Right forelimb (tissue), 1 donor: ENCODE data around the gene GNB3.

Experiments
- DNase-seq: peaks from one replicate; pipeline ENCODE4 v3.0.0-alpha.2; 2018

The GNB3 gene

DNA sequence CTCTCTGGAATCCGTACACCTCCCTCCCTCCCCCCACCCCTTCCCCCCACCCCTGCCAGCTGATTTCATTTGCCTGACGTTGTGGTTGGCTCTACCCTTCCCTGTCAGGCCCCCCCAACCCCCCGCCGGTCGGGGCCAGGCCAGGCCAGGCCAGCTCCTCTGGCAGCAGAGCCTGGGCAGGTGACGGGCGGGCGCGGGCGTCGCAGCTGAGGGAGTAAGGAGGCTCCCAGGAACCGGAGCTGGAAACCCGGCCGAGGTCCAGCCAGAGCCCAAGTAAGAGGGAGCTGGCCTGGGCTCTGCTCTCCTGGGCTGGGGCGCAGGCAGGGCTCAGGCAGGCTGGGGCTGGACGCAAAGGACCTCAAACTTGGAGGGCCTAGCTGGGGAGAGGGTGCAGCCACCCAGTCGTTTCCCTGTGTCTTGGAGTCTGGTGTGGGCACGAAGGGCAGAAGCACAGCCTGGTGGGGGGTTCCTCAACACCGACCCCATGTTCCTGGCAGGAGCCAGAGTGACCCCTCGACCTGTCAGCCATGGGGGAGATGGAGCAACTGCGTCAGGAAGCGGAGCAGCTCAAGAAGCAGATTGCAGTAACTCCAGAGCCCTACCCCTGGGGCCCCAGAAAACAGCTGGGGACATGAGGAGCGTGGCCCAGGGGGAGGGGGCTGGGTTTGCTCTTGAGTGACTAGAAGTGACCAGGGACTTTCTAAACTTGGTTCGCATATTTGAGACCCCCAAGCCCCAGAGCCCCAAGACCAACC, at the start of gene GNB3:
Gene GNB3 (plus strand): TSS at position 165 of the 755 bp plus-strand sequence. CDS start 363 bp downstream, at position 528.
- DNase-seq = no peak

DNA sequence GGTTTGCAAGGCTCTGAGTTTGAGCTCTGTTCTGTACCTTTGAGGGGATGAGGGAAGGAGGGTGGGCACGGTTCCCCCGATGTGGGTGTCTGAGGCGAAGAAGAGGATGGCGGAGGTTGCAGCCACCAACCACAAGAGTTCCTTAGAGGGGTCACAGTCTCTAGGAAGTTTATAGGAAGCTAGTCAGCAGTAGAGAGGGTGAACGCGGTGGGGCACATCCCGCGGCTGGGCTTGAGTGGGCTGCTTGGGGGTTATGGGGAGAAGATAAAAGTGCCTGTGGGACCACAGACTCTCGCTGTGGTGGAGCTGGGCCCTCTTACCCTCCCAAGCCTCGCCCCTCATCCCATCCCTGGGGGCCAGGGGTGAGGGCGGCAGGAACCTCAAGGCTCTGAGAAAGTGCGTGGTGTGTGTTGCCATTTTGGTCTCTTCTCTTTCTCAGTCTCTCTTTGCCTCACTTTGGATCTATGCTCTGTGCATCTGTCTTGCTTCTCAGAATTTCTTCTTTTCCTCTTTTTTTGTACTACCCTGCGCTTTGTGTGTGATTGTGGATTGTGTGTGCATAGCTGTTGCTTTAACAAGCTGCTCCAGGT, 48.7 kb upstream of the GNB3 start:
- DNase-seq = no peak

DNA sequence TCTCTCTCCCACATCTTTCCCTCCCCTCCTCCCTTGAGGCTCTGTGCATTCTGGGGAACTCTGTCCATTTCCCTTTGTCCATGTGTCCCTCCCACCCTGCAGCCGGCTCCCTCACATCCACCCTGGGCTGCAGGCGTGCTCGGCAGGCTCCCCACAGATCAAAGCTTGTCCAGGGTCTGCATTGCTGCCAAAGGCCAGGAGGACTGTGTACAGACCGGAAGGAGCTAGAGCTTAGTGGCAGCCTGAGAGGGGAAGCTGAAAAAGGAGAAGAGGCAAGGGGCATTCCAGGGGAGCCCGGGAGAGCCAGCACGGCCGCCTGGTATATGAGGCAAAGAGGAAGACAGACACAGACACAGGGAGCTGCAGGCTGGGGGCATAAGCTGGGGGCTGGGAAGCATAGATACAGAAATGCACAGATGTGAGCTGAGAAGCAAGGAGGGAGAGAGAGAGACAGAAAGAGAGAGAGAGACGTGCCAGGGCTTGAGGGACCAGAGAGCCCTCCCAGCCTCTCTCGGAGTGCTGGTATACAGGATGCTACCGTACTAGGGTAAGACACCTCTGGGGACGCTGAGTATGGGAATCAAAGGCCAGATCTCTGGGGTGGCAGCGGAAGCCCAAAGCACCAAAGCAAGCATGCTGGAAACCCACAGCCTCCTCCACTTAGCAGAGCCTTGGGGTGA, 48.1 kb upstream of the GNB3 start:
- DNase-seq = no peak

DNA sequence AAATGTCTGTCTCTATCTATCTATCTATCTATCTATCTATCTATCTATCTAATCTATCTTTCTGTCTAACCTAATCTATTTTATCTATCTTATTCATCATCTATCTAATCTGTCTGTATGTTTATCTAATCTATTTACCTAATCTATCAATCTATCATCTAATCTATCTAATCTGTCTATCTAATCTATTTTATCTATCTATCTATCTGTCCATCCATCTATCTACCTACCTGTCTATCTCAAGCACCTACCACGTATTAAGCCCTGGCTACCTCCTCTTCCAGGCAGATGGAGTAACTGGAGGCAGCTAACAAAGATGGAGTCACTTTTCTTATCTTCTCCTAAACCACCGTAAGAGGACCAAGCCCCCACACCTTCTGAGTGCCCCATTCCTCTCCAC, 45.6 kb upstream of the GNB3 start:
- no peak for DNase-seq

DNA sequence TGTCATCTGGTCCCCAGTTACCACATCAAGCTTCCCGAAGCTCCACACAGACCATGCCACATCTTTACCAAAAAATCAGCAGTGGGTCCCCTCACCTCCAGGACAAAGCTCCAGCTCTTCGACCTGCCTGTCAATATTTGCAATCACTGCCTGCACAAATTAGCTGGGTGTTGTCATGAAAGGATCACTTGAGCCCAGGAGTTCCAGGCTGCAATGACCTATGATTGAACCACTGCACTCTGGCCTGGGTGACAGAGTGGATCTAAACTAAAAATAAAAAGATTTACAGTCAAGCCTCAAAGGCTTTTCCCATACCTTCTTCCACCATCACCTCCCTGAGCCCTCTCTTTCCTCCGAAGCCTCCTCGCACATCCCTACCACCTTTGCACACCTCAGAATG, 44.1 kb upstream of the GNB3 start:
- no peak for DNase-seq

DNA sequence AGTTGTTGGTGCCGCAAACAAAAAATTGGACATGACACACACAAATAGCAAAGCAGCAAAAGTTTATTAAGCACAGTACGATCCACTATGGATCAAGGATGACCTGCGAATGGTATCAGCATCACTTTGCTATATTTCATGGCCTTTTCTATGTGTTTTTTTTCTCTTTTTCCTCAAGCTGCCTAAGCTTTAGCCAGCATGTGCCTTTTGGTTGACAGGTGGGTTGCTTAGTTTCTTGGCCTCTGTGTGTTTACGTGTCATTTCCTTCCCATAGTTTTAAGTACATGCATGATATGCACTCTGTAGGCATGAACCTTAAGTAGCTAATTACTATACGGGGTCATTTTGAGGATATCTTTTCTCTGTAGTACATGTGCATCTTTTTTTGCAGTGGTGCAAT, 41.6 kb upstream of the GNB3 start:
- no peak for DNase-seq

DNA sequence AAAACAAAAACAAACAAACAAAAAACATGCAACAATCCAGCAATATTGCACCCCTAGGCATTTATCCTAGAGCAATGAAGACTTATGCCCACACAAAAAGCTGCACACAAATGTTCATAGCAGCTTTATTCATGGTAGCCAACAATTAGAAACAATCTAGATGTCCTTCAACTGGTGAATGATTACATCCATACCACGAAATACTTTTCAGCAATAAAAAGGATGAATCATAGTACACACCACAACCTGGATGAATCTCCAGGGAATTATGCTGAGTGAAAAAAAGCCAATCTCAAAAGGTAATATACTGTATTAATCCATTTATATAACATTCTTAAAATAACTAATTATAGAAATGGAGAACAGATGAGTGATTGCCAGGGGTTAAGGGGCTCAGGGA, 33.6 kb upstream of the GNB3 start:
- no peak for DNase-seq

DNA sequence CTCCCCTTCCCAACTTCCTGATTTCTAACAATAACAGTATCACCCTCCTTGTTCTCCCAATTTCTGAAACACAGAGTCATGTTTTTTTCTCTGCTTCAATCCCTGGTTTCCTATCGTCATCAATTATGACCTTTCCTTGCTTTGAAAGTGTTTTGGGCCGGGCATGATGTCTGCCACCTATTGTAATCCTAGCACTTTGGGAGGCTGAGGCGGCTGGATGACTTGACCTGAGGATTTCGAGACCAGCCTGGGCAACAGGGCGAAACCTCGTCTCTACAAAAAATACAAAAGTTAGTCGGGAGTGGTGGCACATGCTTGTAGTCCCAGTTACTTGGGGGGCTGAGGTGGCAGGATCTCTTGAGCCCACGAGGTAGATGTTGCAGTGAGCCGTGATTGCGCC, 31.7 kb upstream of the GNB3 start:
- no peak for DNase-seq

DNA sequence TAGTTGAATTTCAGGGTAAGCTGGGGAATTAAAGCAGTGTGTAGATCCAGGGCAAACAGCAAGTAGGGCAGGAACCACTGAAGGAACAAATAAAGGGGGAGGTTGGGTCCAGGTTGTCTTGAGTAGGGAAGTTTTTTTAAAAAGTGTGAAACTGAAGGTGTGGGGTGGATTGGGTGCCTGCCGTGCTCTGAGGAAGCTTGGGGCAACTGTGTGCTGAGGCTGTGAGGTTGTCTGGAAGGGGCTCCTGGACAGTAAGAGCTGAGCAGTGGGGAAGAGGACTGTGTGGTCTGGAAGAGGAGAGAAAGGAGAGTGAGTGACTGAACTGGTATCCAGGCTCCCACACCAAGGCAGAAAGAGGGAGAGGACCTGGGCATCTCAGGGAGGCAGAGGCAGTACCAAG, 30.0 kb upstream of the GNB3 start:
- DNase-seq = no peak

DNA sequence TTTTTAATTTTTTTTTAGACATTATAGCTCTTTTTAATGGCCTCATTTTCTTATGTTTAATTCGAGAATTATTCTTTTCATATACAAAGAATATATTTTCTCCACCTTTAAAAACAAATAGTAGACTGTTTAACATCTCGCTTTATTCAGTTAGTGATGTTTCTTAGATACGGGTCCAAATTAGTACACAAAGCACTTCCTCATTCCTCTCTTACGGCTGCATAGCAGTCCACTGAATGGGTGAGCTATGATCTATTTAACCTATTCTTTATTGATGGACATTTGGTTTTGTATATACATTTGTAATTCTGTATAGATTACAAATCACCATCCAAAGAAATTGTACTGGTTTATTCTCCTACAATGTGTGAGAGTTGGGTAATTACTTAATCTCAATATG, 27.4 kb upstream of the GNB3 start:
- DNase-seq = no peak

DNA sequence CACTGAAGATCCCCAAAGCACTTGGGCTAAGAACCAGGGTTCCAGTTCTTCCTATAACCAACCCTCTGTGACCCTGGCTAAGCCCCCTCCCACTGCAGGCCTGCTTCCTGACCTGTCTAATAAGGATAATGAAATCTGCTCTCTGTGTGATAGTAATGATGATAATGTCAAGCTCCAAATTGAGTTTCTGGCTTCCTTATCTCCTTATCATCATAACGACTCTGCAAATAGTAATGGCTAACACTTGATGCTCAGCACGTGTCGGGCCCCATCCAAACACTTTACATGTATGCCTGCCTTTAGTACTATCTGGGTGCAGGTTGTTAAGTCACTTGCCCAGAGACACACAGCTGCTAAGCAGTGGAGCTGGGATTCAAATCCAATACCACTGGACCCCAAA, 24.1 kb upstream of the GNB3 start:
- DNase-seq = no peak

DNA sequence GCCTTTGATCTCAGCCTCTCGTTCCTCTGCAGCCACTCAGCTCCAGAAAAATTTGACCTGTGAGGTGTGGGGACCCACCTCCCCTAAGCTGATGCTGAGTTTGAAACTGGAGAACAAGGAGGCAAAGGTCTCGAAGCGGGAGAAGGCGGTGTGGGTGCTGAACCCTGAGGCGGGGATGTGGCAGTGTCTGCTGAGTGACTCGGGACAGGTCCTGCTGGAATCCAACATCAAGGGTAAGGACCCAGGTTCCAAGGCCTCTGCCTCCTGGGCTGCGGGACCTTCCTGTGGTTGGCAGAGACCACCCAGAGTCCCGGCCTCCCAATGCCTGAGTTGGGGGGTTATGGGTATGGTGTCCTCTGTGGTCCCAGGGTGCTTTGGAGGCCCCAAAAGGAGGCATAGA, 23.6 kb upstream of the GNB3 start:
- no peak for DNase-seq

DNA sequence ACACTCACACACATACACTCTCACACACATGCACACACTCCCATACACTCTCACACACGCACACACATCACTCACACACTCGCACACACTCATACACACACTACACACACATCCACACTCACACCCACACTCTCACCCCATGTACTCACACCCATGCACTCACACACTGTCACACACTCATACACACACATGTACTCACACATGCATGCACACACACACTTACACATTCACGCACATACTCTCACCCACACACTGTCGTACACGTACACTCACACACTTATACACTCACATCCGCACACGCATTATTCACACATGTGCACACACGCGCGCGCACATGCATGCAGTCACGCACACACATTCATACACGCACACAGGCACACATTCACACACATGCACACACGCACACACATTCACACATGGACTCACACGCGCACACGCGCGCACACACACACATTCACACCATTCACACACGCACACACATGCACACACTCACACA, 23.0 kb upstream of the GNB3 start:
- DNase-seq = no peak

DNA sequence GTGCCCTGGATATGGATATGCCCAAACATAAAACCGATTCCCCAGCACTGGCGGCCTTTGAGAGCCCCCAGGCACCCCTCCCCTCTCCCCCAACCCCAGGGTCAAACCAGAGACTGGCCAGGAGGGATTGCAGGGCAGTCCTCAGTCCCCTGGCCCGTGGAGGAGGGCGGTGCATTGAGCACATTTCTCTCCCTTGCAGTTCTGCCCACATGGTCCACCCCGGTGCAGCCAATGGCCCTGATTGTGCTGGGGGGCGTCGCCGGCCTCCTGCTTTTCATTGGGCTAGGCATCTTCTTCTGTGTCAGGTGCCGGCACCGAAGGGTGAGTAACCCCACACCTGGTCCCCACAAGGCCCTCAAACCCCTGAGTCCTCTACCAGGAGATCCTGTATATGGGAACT, 22.5 kb upstream of the GNB3 start:
- no peak for DNase-seq

DNA sequence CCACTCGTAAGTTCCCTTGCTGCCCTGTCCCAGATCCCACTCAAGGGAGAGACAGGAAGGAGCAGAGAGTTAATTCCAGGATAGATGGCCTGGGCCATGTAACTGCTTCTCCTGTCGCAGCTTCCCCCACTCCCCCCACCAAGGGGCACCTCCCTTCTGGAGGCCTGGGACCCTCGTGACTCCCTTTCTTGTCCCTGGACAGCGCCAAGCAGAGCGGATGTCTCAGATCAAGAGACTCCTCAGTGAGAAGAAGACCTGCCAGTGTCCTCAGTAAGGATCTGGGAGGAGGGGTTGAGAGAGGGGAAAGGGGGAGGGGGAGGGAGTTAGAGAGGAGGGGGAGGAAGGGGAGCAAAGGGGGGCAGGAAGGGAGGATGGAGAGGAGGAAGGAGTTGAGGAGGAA, 22.1 kb upstream of the GNB3 start:
- DNase-seq = no peak

DNA sequence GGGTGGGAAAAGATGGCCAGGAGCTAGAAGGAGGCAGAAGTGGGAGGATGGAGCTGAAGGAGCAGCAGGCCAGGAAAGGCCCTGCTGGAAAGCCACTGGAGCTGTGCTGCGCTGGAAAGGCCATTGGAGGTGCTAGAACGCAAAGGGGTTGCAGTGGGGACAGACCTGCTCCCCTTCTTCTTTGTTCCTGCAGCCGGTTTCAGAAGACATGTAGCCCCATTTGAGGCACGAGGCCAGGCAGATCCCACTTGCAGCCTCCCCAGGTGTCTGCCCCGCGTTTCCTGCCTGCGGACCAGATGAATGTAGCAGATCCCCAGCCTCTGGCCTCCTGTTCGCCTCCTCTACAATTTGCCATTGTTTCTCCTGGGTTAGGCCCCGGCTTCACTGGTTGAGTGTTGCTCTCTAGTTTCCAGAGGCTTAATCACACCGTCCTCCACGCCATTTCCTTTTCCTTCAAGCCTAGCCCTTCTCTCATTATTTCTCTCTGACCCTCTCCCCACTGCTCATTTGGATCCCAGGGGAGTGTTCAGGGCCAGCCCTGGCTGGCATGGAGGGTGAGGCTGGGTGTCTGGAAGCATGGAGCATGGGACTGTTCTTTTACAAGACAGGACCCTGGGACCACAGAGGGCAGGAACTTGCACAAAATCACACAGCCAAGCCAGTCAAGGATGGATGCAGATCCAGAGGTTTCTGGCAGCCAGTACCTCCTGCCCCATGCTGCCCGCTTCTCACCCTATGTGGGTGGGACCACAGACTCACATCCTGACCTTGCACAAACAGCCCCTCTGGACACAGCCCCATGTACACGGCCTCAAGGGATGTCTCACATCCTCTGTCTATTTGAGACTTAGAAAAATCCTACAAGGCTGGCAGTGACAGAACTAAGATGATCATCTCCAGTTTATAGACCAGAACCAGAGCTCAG, 21.4 kb upstream of the GNB3 start:
- DNase-seq = no peak

DNA sequence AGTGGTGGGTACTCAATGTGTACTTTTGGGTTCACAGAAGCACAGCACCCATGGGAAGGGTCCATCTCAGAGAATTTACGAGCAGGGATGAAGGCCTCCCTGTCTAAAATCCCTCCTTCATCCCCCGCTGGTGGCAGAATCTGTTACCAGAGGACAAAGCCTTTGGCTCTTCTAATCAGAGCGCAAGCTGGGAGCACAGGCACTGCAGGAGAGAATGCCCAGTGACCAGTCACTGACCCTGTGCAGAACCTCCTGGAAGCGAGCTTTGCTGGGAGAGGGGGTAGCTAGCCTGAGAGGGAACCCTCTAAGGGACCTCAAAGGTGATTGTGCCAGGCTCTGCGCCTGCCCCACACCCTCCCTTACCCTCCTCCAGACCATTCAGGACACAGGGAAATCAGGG, 20.6 kb upstream of the GNB3 start:
- no peak for DNase-seq

DNA sequence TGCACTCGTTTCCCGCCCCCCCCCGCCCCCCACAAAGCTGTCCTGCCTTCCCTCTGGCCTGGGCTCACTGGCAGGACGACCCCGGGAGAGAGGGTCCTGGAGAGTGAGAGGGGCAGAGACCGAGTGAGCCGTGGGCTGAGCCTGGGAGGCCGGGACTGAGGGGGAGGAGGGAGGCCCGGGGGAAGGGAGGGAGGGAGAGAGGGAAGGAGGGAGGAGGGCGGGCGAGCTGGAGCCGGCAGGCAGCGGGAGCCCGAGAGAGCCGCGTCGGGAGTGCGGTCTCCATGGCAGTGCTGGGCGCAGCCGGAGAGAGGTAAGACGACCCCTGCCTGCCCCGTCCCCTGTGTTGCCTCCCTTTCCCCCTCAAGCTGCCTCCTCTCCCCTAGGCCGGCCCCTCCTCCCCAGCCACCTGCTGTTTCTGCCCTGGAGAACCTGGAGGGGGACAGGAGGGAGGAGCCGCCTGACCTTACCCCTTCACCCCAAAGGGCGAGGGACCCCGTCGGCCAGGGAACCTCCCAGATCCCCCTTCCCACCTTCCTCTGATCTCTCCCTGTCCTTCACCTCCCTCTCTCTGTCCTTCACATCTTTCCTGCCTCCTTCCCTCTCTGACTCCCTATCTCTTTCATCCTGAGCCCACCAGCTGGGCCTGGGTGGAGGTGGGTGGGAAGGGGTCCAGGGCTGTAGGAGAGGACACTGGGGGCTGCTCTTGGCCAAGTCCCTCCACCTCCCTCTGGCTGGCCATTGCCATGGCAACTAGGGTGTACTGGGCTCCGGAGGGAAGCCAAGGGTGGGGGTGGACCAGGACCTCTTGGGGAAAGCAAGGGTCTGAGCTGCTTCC, 18.9 kb upstream of the GNB3 start, which contains the start of gene GPR162:
Gene GPR162 (plus strand): TSS at position 231 of the 835 bp plus-strand sequence. CDS start 2,078 bp downstream, outside the sequence.
- peak; percentile 90 for DNase-seq

DNA sequence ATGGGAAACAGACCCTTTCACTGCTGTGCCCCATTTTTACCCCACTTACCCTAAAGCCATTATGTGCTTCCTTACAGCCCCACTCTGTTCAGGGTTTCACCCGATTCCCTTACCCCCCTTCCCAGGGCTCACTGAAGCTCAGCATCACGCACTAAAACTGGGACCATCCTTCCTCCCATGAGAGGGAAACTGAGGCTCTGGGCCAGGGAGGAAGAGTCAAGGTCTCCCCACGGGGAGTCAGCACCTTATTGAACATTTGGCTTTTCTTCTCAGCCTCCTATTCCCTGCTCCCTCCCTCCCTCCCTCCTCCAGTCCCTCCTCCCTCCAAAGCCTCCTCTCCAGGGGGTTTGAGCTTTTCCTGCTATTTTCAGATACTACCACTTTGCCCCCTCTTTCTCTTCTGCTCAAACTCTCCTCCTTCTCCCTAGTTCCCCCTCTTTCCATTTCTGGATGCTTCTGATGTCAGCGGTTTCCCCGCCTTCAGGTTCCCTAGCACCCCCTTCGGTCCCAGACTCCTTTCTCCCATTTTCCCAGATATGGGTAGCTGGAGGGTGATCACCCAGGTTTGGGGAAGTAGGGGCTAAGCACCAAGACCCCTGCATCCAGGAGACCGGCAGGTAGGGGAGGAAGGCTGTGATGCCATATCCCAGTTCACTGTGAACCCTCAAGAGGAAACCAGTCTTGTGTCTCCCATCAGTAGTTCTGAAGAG, 18.1 kb upstream of the GNB3 start:
- DNase-seq = no peak

DNA sequence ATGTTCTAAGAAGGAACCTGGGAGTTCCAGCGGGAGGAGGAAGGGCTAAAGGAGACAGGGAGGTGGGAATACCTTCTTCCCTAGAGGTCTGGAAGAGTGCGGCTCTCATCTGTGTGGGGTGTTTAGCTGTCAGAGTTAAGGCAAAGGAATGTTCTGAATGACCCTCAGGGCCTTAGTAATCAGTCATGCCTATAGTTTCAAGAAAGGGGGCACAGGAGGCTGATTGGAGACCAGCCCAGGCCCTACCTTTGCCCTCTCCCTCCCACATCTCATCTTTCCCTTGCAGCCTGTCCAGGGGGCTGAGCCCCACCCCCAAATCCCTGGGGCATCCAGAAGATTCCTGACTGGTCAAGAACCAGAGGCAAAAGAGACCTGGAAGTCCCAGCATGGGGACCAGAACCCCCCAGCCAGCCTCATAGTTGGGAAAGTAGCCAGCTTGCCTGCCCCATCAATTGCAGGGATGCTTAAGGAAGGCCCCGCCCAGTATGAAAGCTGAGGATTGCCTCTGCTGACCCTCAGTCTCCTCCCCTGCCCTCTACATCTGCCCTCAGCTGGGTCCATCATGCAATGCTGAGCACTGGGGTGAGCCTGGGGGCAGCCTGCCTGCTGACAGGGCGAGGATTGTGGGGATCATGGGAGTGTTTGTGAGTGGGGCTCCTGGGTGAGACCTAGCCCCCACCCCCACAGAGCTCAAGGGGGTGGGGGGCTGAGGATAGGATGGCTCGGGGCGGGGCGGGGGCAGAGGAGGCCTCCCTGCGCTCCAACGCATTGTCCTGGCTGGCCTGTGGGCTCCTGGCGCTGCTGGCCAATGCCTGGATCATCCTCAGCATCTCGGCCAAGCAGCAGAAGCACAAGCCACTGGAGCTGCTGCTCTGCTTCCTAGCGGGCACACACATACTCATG, 17.3 kb upstream of the GNB3 start:
- no peak for DNase-seq
